ENCODE results near the gene PACRG.

The PACRG gene

DNA sequence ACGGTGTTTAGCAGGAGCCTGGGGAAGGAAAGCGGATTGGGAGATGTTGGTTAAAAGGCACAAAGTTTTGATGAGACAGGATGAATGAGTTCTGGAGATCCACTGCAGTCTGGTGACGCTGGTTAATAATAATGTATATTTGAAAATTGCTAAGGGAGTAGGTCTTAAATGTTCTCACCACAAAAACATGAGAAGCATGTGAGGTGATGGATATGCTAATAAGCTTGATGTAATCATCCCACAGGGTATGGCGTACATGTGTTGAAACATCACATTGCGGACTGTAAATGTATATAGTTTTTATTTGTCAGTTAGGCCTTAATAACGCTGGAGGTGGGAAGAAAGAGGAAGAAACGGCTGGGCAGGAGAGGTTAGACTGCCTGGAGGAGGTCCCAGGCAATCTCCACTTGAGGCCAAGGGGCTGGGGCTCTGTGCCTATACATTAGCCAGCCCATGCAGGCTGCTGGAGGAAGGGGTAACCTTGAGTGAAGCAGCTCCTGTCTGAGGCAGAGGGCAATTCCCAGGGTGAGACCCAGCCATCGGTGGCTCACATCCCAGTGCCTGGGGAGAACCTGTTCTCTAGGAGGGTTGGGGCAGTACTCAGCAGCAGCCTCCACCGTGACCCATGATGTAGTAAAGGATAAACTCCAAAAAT, 498.5 kb downstream of the PACRG start:
- DNase-seq, result no peak

DNA sequence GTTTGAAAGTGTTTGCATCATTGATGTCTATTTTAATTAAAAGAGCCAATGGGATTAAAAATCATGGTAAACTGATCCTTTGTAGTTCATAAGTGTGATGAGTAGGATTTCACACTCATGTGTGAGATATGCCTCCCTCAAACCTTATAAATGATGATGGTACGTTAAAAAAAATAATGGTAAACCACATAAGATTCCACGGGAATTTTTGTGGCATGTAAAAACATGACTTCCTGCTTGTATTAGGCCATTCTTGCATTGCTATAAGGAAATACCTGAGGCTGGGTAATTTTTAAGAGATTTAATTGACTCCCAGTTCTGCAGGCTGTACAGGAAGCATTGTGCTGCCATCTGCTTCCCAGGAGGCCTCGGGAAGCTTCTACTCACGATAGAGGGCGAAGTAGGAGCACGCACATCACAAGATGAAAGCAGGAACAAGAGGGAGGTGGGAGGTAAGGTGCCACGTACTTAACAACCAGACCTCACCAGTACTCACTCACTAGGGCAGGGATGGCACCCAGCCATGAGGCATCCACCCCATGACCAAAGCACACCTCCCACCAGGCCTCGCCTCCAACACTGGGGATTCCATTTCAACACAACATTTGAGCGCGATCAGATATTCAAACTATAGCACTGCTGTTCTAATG, 499.2 kb downstream of the PACRG start:
- no peak for DNase-seq

DNA sequence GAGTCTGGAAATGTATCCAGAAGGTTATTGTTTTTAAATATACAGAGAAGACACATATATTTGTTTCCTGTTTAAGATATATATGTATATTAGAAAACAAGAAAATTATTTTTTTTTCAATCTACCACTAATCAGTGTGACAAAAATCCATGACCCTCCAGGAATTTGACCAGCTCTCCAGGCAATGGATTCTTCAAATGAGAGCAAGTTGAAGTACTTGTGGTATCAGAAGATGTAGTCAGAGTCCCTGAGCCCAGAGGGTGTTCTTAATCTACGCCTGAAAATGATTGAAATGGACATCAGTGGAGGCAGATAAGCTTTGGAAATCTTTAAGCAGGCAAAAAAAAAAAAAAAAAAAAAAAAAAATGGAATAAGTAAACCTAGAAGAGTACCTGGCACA, 500.3 kb downstream of the PACRG start:
- no peak for DNase-seq

DNA sequence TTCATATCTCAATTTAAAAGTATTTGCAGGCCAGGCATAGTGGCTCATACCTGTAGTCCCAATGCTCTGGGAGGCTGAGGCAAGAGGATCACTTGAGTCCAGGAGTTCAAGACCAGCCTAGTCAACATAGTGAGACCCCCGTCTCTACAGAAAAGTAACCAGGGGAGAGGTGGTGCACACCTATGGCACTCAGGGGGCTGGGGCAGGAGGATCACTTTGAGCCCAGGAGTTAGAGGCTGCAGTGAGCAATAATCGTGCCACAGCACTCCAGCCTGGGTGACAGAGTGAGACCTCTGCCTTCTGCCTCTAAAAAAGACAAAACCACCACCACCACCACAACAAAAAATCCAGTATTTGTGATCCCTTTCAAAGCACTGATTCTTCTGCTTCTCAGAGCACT, 501.3 kb downstream of the PACRG start:
- DNase-seq, result no peak

DNA sequence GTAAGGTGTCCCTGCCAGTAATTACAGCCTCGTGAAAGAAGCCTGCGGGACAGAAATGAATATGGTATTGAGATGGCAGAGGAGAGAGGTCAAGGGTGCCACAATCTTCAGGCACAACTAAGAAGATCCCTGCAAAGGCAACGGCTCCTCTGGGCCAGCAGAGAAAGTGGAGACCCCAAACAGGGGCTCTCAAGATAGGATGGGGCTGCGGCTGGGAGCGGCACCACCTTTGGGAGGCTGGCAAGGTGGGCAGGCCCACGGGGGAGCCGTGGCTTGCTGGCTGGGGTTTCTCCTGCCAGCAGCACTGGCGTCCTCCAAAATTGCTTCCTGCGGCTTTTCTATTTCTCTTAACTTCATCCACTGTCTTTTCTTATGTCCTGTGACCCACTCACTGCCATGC, 503.1 kb downstream of the PACRG start:
- DNase-seq, result no peak

DNA sequence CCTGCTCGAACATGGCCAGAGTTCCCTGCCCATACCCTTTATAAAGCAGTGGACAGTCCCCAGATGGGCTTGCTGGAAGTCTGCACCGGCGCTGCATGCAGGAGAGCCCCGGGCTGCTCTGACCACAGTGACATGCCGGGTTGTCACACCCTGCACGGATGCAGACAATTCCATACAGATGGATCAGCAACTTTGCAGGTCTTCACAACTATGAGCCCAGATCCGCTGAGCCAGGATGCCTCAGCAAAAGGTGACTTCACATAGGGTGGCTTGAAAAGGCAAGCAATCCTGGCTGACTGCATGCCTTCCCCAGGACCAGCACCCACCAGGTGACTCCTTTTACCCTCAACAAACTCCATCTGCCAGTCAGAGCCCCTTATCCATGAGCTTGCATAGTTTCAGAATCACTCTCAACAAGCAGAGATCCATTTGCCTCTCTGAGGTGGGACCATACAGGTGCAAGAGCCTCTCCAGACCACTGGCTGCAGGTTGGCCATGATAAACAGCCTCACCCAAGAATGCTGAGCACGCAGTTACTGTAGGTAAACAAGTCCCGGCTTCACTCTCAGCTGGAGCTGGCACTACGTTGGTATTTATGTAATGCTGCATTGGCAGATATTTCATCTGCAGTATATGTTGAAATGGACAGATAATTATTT, 503.7 kb downstream of the PACRG start:
- DNase-seq, result no peak

DNA sequence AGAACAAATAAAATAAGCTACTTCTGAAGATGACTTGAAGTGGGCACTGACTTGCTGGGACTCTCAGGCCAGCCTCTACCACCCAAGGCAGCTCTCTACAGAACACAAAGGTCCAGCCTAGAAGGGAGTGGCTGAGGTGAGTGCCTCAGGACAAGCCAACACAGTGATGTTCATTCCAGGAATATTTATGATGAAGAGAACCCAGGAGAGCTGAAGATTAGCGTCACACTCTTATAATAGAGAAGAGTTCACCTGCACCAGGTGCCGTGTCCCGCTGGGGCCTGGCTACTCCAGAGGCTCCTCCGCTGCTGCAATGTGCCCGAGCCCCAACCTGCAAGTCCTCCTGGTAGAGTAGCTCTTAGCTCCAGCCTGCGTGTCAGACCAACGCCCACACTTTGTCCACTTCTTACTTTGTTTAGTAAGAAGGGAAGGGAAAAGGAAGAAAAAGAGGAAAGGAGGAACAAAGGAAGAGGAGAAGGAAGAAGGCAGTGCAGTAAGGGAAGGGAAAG, 504.3 kb downstream of the PACRG start:
- peak; percentile 25 for DNase-seq

DNA sequence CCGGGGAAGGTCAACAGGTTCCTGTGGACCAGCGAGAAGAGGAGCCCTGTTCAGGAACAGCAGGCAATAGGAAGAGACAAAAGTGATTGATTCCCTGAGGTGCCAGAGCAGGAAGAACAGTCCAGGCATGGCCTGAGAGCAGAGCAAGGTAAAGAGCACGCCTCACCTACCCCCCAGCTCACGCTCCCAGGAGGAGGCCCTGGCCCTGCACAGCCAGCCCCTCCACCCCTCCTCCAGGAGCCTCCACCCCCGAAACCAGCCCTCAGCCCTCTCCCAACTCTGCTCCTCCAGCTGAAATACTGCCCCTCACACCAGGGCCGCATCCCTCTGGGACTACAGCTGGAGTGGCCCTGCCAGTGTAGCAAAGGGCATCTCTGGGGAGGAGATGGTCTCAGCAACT, 504.9 kb downstream of the PACRG start:
- no peak for DNase-seq

DNA sequence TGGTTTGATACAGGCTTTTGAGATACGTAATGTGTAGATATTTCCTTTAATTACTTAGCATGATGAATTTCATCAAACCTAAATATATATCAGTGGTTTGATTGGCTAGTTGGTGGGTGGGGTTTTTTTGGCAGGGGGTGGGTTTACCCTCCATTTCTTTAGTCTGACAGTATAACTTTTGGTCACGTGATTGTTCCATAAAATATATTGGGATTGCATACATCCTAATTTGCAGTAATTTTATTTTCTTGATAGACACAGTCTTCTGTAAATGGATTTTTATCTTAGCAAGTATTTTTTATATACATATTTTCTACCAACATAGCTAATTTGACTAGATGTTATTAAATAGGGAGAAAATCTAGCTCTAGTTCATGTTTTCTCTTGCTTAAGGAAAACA, 509.3 kb downstream of the PACRG start:
- no peak for DNase-seq

DNA sequence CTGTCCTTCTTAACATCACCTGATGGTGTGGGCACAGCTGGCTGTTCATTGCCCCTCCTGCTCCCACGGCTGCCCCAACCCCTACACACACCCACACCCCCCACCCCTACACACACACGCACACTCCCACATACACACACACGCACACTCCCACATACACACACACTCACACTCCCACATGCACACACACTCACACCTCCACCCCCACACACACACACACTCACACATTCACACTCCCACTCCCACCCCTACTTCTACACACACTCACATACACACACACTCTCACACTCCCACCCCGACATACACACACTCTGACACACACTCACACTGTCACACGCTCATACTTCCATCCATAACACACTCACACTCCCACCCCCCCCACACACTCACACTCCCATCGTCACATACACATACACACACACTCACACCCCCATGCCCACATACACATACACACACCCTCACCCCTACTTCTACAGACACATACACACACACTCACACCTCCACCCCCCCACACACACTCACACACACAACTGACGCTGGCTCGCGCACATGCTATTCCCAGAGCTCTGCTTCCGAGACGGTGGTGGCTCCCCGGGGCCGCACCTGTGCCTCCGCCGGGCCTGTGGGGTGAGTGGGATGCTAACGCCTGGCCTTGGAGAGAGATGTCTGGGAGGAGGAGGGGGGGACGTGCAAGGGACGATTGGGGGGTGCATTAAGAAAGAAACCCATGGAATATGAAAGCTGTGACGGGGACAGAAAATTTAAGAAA, 512.0 kb downstream of the PACRG start:
- DNase-seq, result no peak

DNA sequence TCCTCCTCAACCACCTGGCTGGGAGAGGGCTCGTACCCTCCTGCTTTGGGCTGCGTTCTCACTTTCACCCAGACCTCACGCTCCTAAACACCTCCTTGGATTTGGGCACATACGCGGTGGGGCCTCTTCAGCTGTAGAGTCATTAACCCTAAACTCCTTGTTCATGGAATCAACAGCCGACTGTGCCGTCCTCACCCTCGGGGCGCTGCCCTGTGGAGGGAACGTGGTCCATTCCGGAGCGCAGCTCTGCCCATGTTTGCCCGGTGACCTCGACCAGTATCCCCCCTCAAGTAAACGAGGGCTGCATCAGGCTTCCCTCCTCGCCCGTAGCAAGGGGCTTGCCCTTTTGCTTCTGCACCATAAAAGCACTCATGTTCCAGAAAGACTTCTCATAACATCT, 512.8 kb downstream of the PACRG start:
- no peak for DNase-seq

DNA sequence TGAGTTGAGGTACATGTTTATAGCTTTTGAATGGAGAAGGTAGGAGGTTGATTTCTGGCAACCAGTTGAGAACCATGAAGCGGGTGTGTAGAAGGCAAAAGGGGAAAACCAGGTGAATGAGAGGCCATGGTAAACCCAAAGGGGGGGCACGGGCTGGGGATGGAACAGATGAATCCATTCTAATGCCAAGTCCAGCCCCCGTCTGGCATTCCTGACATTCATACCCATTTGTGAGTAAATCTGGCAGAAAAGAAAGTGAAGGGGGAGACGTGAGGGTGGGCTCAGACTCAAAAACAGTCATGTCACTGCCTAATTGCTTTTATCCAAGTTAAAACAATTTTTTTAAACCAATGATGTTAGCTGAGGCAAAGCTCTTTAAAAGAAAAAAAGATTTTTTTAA, 513.9 kb downstream of the PACRG start:
- DNase-seq, result no peak

DNA sequence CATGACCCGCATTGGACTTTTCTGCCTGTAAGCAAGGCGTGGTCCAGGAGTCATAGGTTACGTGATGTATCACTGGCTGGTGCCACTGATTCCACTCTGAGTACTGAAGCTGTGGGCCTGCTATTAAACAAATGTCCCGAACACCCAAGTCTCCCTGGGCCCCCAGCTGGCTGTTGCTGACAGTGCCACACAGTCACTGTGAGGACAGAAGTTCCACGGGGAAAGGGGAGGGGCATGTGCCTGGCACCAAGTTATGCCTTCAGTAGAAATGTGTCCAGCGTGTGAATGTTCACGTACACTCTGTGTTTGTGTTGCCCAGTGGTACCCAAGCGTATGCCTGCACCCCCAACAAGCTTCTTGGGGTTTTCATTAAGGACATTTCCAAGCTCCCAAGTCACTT, 515.3 kb downstream of the PACRG start:
- DNase-seq, result no peak

DNA sequence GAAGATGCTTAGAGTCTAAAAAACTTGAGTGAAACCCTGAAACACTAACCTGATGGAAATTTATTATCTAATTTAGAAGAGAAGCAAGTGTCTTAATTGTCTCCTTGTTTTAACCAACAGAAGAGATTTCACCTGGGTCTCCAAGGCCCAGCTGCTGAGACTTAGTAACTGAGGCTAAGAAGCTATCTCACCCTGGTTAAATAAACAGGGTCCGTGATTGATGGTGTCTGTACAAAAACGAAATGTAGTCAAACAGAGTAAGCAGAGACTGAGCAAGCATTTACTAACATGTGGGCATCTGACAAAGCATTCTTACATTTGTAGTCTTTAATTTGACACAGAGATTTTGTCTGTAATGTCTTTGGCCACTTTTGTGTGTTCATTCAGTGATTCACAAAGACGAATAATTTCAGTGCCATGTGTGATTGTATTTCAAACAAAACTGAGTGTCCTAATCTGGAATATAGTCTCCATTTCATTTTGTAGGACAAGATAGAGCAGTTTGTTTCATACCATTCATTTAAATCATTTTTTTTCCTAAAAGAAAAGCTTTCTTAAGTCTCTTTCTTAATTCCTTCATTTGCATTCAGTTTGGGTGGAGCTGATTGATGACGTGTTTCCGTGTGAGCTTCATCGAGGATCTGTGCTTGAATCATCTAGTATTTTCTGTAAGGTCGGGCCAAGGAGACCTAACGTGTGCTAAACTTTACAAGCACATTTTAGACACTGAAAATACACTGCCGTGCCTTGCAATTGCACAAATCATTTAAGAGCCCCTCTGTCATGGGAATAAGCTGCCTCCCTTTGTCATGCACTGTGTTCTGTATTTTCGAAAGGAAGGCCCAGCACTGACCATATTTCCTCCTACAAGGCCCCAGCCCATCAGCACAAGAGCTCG, 516.2 kb downstream of the PACRG start:
- no peak for DNase-seq

DNA sequence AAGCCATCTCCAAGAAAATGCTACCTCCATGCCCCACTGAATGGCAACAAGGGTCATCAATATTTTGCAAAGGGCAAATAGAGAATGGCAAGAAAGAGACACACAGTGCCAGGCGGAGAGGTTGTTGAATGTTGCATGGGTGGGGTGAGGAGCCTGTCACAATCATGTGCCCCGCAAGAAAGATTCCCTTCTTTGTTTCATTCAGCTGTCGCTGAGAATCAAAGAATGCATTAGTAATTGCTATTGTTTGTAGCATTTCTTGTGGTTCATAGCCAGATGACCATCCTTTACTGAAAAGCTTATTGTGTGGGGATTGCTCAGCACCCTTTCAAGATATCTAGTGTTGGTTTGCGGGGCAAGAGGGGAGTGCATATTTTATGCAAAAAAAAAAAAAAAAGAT, 520.3 kb downstream of the PACRG start:
- no peak for DNase-seq

DNA sequence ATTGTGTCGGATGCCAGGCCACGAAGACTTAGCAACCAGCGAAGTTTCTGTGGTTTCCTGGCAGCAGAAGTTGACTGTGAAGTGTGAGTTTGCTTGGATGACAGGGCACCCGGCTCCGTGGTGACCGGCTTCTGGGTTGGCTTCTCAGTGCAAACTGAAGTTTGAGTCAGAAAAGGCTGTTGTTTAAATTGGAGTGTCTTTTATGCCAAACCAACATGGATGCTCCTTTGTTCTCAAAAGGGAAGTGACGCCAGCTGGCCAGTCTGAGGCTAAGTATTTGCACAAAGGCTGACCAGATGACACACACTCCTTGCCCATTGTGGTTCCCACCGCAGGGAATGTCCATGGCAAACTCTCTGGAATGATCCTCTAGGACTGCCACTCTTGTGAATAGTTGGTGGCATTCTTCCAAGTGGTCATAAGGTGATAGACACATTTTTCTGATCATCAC, 521.9 kb downstream of the PACRG start:
- DNase-seq, result peak; percentile 34

DNA sequence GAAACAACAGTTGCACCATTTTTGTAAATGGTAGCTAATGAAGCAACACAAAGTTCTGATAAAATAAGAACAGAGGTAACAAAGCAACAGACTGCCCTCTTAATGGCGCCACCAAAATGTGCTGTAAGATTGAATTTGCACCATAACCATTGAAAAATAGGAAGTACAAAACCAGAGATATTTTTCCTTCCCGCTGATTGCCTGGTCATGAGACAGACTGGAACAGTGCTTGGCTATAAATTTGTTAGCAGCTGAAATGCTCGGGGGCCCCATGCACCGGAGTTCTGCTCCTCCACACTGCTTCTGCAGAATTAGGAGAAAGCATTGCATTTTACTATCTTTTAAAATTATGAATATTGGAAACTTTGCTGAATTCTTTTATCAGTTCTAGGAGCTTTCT, 522.3 kb downstream of the PACRG start:
- DNase-seq, result no peak

DNA sequence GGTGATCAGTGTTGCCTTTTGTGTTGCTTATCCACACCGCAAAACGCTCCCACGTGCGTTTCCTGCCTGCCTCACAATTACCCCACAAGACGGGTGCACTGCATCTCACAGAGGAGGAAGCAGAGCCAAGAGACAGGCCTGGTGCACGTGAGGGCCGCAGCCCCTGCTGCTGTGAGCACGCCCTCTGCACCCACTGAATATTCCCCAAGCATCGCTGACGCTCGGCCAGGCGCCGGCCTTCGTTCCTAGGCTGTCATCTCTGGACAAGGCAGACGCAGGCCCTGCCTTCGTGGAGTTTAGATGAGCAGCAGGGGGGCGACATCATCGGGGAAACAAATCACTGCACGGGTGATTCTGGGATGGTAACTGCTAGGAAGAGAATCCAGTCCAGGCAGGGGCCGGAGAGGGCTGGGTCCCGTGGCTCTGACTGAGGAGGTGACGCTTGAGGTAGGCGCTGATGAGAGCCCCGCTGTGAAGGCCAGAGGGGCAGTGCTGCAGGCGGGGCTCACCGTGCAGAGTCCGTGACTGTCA, 524.4 kb downstream of the PACRG start:
- no peak for DNase-seq

DNA sequence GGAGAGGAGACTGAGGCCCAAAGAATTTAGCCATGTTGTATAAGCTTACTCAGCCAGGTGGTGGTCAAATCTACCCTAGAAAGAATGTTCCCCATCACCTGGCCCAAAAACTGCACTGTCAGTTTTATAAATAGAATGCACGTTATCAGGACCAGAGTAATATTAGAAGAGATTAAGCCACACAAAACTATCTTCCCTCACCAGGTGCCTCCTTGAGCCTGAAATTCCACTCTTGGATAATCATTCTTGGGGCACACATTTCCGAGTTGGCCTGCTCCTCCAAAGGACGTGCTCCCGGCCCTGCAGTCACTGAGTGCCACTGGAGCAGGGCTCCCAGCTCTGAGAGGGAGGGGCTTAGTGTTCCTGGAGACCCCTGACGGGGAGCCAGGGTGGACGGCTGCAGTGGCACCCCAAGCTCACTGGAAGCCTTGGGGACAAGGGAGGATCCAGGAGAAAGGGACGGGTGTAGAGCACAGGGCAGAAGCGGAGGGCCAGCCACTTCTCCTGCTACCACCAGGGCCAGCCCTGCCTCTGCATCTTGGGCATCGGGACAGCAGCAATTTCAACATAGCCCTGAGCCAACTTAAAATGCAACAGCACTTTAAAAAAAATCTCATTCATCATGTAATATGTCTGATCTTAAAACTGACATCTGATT, 525.9 kb downstream of the PACRG start:
- no peak for DNase-seq

DNA sequence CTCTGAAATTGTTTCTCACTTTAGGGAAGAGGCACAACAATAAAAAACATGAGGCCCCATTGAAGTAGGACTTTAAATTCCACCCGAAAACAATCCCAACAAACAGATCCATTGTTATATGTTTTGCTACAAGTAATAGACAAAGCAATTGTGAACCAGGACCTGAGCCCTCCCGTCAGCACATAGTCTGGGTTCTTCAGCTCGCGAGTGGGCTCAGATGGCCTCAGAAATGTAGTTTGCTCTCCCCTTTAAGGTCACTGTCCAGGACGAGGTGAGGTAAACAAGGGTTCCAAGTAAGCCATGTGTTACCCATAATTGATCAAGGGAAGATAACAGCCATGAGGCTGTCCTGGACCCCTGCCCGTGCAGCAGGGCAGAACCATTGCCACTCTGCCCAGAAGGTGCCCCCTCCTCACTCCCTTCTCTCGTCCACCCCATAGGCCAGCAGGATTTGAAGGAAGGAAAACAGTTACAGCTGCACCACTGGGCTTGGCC, 526.6 kb downstream of the PACRG start:
- DNase-seq, result no peak

DNA sequence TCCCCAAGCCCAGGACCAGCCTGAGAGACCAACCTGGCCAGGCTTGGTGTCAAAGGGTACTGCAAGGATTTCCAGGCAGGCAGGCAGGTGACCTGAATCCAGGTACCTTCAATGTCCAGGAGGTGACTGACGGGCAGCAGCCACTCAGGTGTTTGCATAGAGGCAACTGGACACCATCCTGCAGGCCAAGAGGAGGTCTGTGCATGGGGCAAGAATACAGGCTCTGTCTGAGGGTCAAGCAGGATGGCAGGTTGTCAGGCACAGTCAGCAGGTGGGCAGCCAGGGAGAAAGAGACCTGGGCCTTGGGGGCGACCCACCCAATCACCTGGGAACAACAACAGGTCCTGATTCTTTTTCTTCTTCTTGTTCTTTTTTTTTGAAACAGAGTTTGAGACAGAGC, 527.5 kb downstream of the PACRG start:
- no peak for DNase-seq

Data from NCI-H146 (cell line).